ENCODE data around the gene TIPRL. TPM values are rescaled to one million over a fixed set of nuclear protein-coding genes. Genes with fewer than 3 reads are reported as not detected.
"Not testable (repeated sequence)": the region's sequence is repeated elsewhere in the genome, so short reads cannot be mapped to it uniquely, and the experiment has no call there.

Gene TIPRL
- total RNA-seq, 1 donor from 2014 or later, result 25.3 TPM

- Histone ChIP-seq H3K36me3 (ENCODE audit: control insufficient read depth, insufficient read depth, low read length) (no peaks in the 10 kb centered on the region), H3K4me3 (ENCODE audit: low read depth, low read length) (no peak overlapping the region), H3K27me3 (ENCODE audit: control insufficient read depth, insufficient read depth, low read length) (no peaks in the 10 kb centered on the region)
- FAIRE-seq, result no peak
- no peak for TF ChIP-seq CTCF (IDR thresholded peaks at IDR 0.05; ENCODE audit: insufficient read depth, low read length, severe bottlenecking)
- DNase-seq (ENCODE audit: low read depth), result no peak
Measured at GRCh38 chr1:168150283-168150682, 28.5 kb upstream of the TIPRL start.

GRCh38 chr1:168151935-168152334, 26.8 kb upstream of the TIPRL start:
- no peaks in the 10 kb centered on the region for H3K36me3 ChIP-seq (ENCODE audit: control insufficient read depth, insufficient read depth, low read length)
- TF ChIP-seq CTCF (IDR thresholded peaks at IDR 0.05; ENCODE audit: insufficient read depth, low read length, severe bottlenecking), result no peak
- DNase-seq (ENCODE audit: low read depth) (no peak), FAIRE-seq (no peak)
- H3K27me3 ChIP-seq (ENCODE audit: control insufficient read depth, insufficient read depth, low read length), result no peaks in the 10 kb centered on the region
- no peak overlapping the region for H3K4me3 ChIP-seq (ENCODE audit: low read depth, low read length)

DNA sequence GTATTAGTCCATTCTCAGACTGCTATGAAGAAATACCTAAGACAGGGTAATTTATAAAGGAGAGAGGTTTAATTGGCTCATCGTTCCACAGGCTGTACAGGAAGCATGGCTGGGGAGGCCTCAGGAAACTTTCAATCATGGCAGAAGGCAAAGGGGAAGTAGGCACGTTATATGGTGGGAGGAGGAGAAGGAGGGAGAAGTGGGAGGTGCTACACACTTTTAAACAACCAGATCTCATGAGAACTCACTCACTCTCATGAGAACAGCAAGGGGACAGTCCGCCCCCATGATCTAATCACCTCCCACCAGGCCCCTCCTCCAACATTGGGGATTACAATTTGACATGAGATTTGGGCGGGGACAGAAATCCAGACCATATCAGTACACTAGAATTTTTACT, 24.1 kb upstream of the TIPRL start:
- not testable (repeated sequence) for FAIRE-seq; H3K27me3 ChIP-seq (ENCODE audit: control insufficient read depth, insufficient read depth, low read length); H3K4me3 ChIP-seq (ENCODE audit: low read depth, low read length); H3K36me3 ChIP-seq (ENCODE audit: control insufficient read depth, insufficient read depth, low read length); DNase-seq (ENCODE audit: low read depth)

- no peak for TF ChIP-seq CTCF (IDR thresholded peaks at IDR 0.05; ENCODE audit: insufficient read depth, low read length, severe bottlenecking)
- Histone ChIP-seq H3K4me3 (ENCODE audit: low read depth, low read length) (no peak overlapping the region), H3K27me3 (ENCODE audit: control insufficient read depth, insufficient read depth, low read length) (no peaks in the 10 kb centered on the region), H3K36me3 (ENCODE audit: control insufficient read depth, insufficient read depth, low read length) (no peaks in the 10 kb centered on the region)
- FAIRE-seq, result no peak
- no peak for DNase-seq (ENCODE audit: low read depth)
Measured at GRCh38 chr1:168155910-168156309, 22.9 kb upstream of the TIPRL start.

- FAIRE-seq (no peak), DNase-seq (ENCODE audit: low read depth) (no peak)
- Histone ChIP-seq H3K27me3 (ENCODE audit: control insufficient read depth, insufficient read depth, low read length) (no peaks in the 10 kb centered on the region), H3K36me3 (ENCODE audit: control insufficient read depth, insufficient read depth, low read length) (no peaks in the 10 kb centered on the region), H3K4me3 (ENCODE audit: low read depth, low read length) (no peak overlapping the region)
- no peak for TF ChIP-seq CTCF (IDR thresholded peaks at IDR 0.05; ENCODE audit: insufficient read depth, low read length, severe bottlenecking)
Measured at GRCh38 chr1:168157638-168158037, 21.1 kb upstream of the TIPRL start.

- FAIRE-seq, result no peak
- no peaks in the 10 kb centered on the region for H3K36me3 ChIP-seq (ENCODE audit: control insufficient read depth, insufficient read depth, low read length)
- no peaks in the 10 kb centered on the region for H3K27me3 ChIP-seq (ENCODE audit: control insufficient read depth, insufficient read depth, low read length)
- no peak for DNase-seq (ENCODE audit: low read depth)
- TF ChIP-seq CTCF (IDR thresholded peaks at IDR 0.05; ENCODE audit: insufficient read depth, low read length, severe bottlenecking), result no peak
- no peak overlapping the region for H3K4me3 ChIP-seq (ENCODE audit: low read depth, low read length)
Measured at GRCh38 chr1:168159251-168159650, 19.5 kb upstream of the TIPRL start.
